ENCODE measurements around the gene CYB5B. TPM values are rescaled to one million over a fixed set of nuclear protein-coding genes. Genes with fewer than 3 reads are reported as not detected.

Gene CYB5B
- polyA plus RNA-seq, 1 donor (not counting 4 experiments of a cell fraction or from before 2014, with no cell fraction given): 287 TPM

- Histone ChIP-seq H4K20me1 (ENCODE audit: control insufficient read depth, extremely low read depth, insufficient read depth, low read length) (no peaks in the 10 kb centered on the region), H3K27me3 (ENCODE audit: control insufficient read depth, extremely low read depth, insufficient read depth, low read length) (no peaks in the 10 kb centered on the region), H3K4me1 (ENCODE audit: control insufficient read depth, extremely low read depth, insufficient read depth, low read length) (peaks cover 22% of the 10 kb centered on the region), H3K79me2 (ENCODE audit: control insufficient read depth, insufficient read depth, low read length) (no peaks in the 10 kb centered on the region), H3K9me1 (ENCODE audit: control insufficient read depth, extremely low read depth, insufficient read depth, low read length) (no peaks in the 10 kb centered on the region), H3K27ac (ENCODE audit: control insufficient read depth, insufficient read depth, low read length) (peak overlapping the region; percentile 18), H2AFZ (ENCODE audit: control insufficient read depth, low read length) (no peak overlapping the region), H3K4me3 (ENCODE audit: control insufficient read depth in 2 of 3, extremely low read depth in 1 of 3, insufficient read depth in 2 of 3, low read depth in 1 of 3, low read length in 3 of 3) (no peak overlapping the region), H3K9me3 (ENCODE audit: control insufficient read depth, low read depth, low read length) (no peaks in the 10 kb centered on the region), H3K4me2 (ENCODE audit: control insufficient read depth, extremely low read depth, insufficient read depth, low read depth, low read length) (no peak overlapping the region), H3K9ac (ENCODE audit: control insufficient read depth, extremely low read depth, insufficient read depth, low read length) (no peak overlapping the region), H3K36me3 (ENCODE audit: control insufficient read depth in 2 of 2, extremely low read depth in 1 of 2, insufficient read depth in 2 of 2, low read length in 2 of 2) (no peaks in the 10 kb centered on the region)
- DNase-seq (ENCODE audit: low read depth, low spot score) (no peak), FAIRE-seq (no peak)
- TF ChIP-seq CTCF (optimal IDR thresholded peaks at IDR 0.05 in 1 of 3, IDR thresholded peaks at IDR 0.05 in 1 of 3, conservative IDR thresholded peaks at IDR 0.05 in 1 of 3; ENCODE audit: extremely low read depth in 1 of 3, insufficient read depth in 2 of 3, low read length in 3 of 3): no peak
- no peak for TF ChIP-seq EZH2 (IDR thresholded peaks at IDR 0.05; ENCODE audit: low read length)
- dilution Hi-C loops (cut with MboI; ENCODE audit: extremely low pct_ligation_motif_present, low sequenced_read_pairs): no loop called here
Measured at GRCh38 chr16:69410219-69410990, 14.0 kb upstream of the CYB5B start.

GRCh38 chr16:69411064-69411985 lies 13.1 kb upstream of the CYB5B start:
- Histone ChIP-seq H3K36me3 (ENCODE audit: control insufficient read depth in 2 of 2, extremely low read depth in 1 of 2, insufficient read depth in 2 of 2, low read length in 2 of 2) (no peaks in the 10 kb centered on the region), H3K4me2 (ENCODE audit: control insufficient read depth, extremely low read depth, insufficient read depth, low read depth, low read length) (no peak overlapping the region), H3K27ac (ENCODE audit: control insufficient read depth, insufficient read depth, low read length) (no peak overlapping the region), H3K9me1 (ENCODE audit: control insufficient read depth, extremely low read depth, insufficient read depth, low read length) (no peaks in the 10 kb centered on the region), H3K9me3 (ENCODE audit: control insufficient read depth, low read depth, low read length) (no peaks in the 10 kb centered on the region), H4K20me1 (ENCODE audit: control insufficient read depth, extremely low read depth, insufficient read depth, low read length) (no peaks in the 10 kb centered on the region), H3K27me3 (ENCODE audit: control insufficient read depth, extremely low read depth, insufficient read depth, low read length) (no peaks in the 10 kb centered on the region), H3K4me1 (ENCODE audit: control insufficient read depth, extremely low read depth, insufficient read depth, low read length) (peaks cover 14% of the 10 kb centered on the region), H3K4me3 (ENCODE audit: control insufficient read depth in 2 of 3, extremely low read depth in 1 of 3, insufficient read depth in 2 of 3, low read depth in 1 of 3, low read length in 3 of 3) (no peak overlapping the region), H3K9ac (ENCODE audit: control insufficient read depth, extremely low read depth, insufficient read depth, low read length) (no peak overlapping the region), H2AFZ (ENCODE audit: control insufficient read depth, low read length) (no peak overlapping the region), H3K79me2 (ENCODE audit: control insufficient read depth, insufficient read depth, low read length) (no peaks in the 10 kb centered on the region)
- FAIRE-seq: no peak
- TF ChIP-seq CTCF (optimal IDR thresholded peaks at IDR 0.05 in 1 of 3, IDR thresholded peaks at IDR 0.05 in 1 of 3, conservative IDR thresholded peaks at IDR 0.05 in 1 of 3; ENCODE audit: extremely low read depth in 1 of 3, insufficient read depth in 2 of 3, low read length in 3 of 3) (no peak), EZH2 (IDR thresholded peaks at IDR 0.05; ENCODE audit: low read length) (no peak)
- DNase-seq (ENCODE audit: low read depth, low spot score): no peak
- dilution Hi-C loops (cut with MboI; ENCODE audit: extremely low pct_ligation_motif_present, low sequenced_read_pairs): no loop called here
